Mesenchymal stem cell (in vitro differentiated cells and primary cell): ENCODE measurements around the gene STK11. TPM values are rescaled to one million over a fixed set of nuclear protein-coding genes. Genes with fewer than 3 reads are reported as not detected.
A peak's percentile ranks its signal among the peaks of the same experiment; 100 is the strongest.

Experiments used
- DNase-seq: peaks from one replicate; pipeline ENCODE4 v3.0.0-alpha.2; 2013
- H2AFZ ChIP-seq: one replicate; pipeline ENCODE4 v1.6.1; 2013; ENCODE audit warnings: low read depth, mild to moderate bottlenecking, control low read depth, inconsistent platforms, low read length, moderate library complexity
- H2AK5ac ChIP-seq: 2 replicates; pipeline ENCODE4 v1.6.1; 2013; ENCODE audit warnings: low read length, moderate library complexity, mild to moderate bottlenecking, inconsistent platforms; ENCODE audit not compliant: severe bottlenecking
- H2BK120ac ChIP-seq: one replicate; pipeline ENCODE4 v1.6.1; 2013; ENCODE audit warnings: low read depth, mild to moderate bottlenecking, inconsistent platforms, low read length, moderate library complexity
- H2BK12ac ChIP-seq, 2 experiments: one replicate each; pipeline ENCODE4 v1.6.1; 2013; ENCODE audit warnings: inconsistent platforms in 2 of 2, low read length in 2 of 2, mild to moderate bottlenecking in 2 of 2, moderate library complexity in 2 of 2, control low read depth in 1 of 2
- H2BK15ac ChIP-seq: one replicate; pipeline ENCODE4 v1.6.1; 2013; ENCODE audit warnings: mild to moderate bottlenecking, low read depth, inconsistent platforms; ENCODE audit not compliant: poor library complexity, severe bottlenecking
- H2BK5ac ChIP-seq: 2 replicates; pipeline ENCODE4 v1.6.1; 2013; ENCODE audit warnings: low read depth, mild to moderate bottlenecking, low read length, control low read depth, inconsistent platforms; ENCODE audit not compliant: poor library complexity, severe bottlenecking
- H3K14ac ChIP-seq, 2 experiments: one replicate each; pipeline ENCODE4 v1.6.1; 2013; ENCODE audit warnings: inconsistent platforms in 2 of 2, low read length in 2 of 2, control low read depth in 1 of 2, mild to moderate bottlenecking in 1 of 2, moderate library complexity in 1 of 2
- H3K18ac ChIP-seq, 2 experiments: one replicate each; pipeline ENCODE4 v1.6.1; 2013; ENCODE audit warnings: inconsistent platforms in 2 of 2, low read length in 2 of 2, control low read depth in 1 of 2, low read depth in 1 of 2, mild to moderate bottlenecking in 1 of 2
- H3K23ac ChIP-seq, 2 experiments: one replicate each; pipeline ENCODE4 v1.6.1; 2013; ENCODE audit warnings: inconsistent platforms in 2 of 2, low read length in 2 of 2, mild to moderate bottlenecking in 2 of 2, moderate library complexity in 2 of 2, control low read depth in 1 of 2
- H3K27ac ChIP-seq: 2 replicates; pipeline ENCODE4 v1.5.1; 2013; ENCODE audit warnings: mild to moderate bottlenecking, moderate library complexity, low read length, control low read depth, inconsistent platforms; ENCODE audit not compliant: poor library complexity, severe bottlenecking
- H3K27me3 ChIP-seq, 2 experiments: 2 replicates each; pipeline versions ENCODE4 v1.6.1 to v1.7.0; 2013; ENCODE audit warnings: low read length in 2 of 2, mild to moderate bottlenecking in 2 of 2, moderate library complexity in 2 of 2, control low read depth in 1 of 2, inconsistent platforms in 1 of 2; ENCODE audit not compliant: control insufficient read depth in 1 of 2, insufficient read depth in 1 of 2
- H3K36me3 ChIP-seq, 2 experiments: 2 replicates each; pipeline versions ENCODE4 v1.6.1 to v1.7.0; 2013; ENCODE audit warnings: low read length in 2 of 2, control low read depth in 1 of 2, inconsistent platforms in 1 of 2, low read depth in 1 of 2, mild to moderate bottlenecking in 1 of 2; ENCODE audit not compliant: insufficient read depth in 2 of 2, control insufficient read depth in 1 of 2
- H3K4ac ChIP-seq, 2 experiments: one replicate each; pipeline ENCODE4 v1.6.1; 2013; ENCODE audit warnings: inconsistent platforms in 2 of 2, low read length in 2 of 2, mild to moderate bottlenecking in 2 of 2, moderate library complexity in 2 of 2, control low read depth in 1 of 2, low read depth in 1 of 2
- H3K4me1 ChIP-seq: 2 replicates; pipeline ENCODE4 v1.6.1; 2013; ENCODE audit warnings: low read depth, low read length, control low read depth; ENCODE audit not compliant: control insufficient read depth, insufficient read depth
- H3K4me2 ChIP-seq: 2 replicates; pipeline ENCODE4 v1.6.1; 2013; ENCODE audit warnings: low read length, mild to moderate bottlenecking, inconsistent platforms; ENCODE audit not compliant: poor library complexity, severe bottlenecking
- H3K4me3 ChIP-seq, 2 experiments: 2 replicates each; pipeline versions ENCODE4 v1.5.1 to v1.7.0; 2013; ENCODE audit warnings: low read length in 2 of 2, mild to moderate bottlenecking in 2 of 2, control low read depth in 1 of 2, low read depth in 1 of 2; ENCODE audit not compliant: insufficient read depth in 1 of 2
- H3K79me1 ChIP-seq: replicated peaks from 2 replicates; pipeline ENCODE4 v1.6.1; 2013; ENCODE audit warnings: mild to moderate bottlenecking, control low read depth, low read length, inconsistent platforms; ENCODE audit not compliant: poor library complexity, severe bottlenecking
- H3K9ac ChIP-seq: 2 replicates; pipeline ENCODE4 v1.7.0; 2013; ENCODE audit warnings: mild to moderate bottlenecking, low read length, moderate library complexity
- H3K9me3 ChIP-seq: 2 replicates; pipeline ENCODE4 v1.7.0; 2013; ENCODE audit warnings: mild to moderate bottlenecking, low read length; ENCODE audit not compliant: control insufficient read depth
- H4K8ac ChIP-seq: one replicate; pipeline ENCODE4 v1.6.1; 2013; ENCODE audit warnings: inconsistent platforms, mild to moderate bottlenecking, low read length, moderate library complexity
- H4K91ac ChIP-seq: one replicate; pipeline ENCODE4 v1.6.1; 2013; ENCODE audit warnings: mild to moderate bottlenecking, low read length, inconsistent platforms
- WGBS: methylation state at CpG from one replicate; pipeline ENCODE4 v1.1.7; 2013; ENCODE audit warnings: mixed read lengths; 5-methylcytosine and 5-hydroxymethylcytosine counted together
- polyA plus RNA-seq, 2 experiments: library from polyadenylated mRNA; stranded (reverse); fragments of 200-250 nt; gene quantifications; one replicate each; pipeline ENCODE4 v1.2.3, GENCODE V29; 2013

The STK11 gene
- polyA plus RNA-seq (2013, experiment 1 of 2), result 31.4 TPM
- polyA plus RNA-seq (2013, experiment 2 of 2), result 31.8 TPM

GRCh38 chr19:1205114-1206099, at the start of gene STK11:
Gene STK11, plus strand, starts transcription at chr19:1205778. Its CDS starts 1,136 bp downstream, at chr19:1206914.
- Histone ChIP-seq H3K4me3 (peak within 1 kb of the TSS; percentile 83 to 94), H3K27ac (peak within 1 kb of the TSS; percentile 37), H3K4ac (peak within 1 kb of the TSS; percentile 90 to 96), H2BK15ac (peak within 1 kb of the TSS; percentile 90), H2BK120ac (peak within 1 kb of the TSS; percentile 73), H3K9me3 (no peaks in the 10 kb centered on the region), H2AK5ac (peak within 1 kb of the TSS; percentile 95), H4K8ac (peak within 1 kb of the TSS; percentile 87), H3K4me1 (peaks cover 31% of the 10 kb centered on the region), H3K23ac (peak within 1 kb of the TSS in 1 of 2 experiments; percentile 49), H2AFZ (no peak within 1 kb of the TSS), H3K14ac (peak within 1 kb of the TSS; percentile 48 to 70), H4K91ac (peak within 1 kb of the TSS; percentile 57), H2BK12ac (peak within 1 kb of the TSS in 1 of 2 experiments; percentile 81), H3K79me1 (peaks cover 4% of the 10 kb centered on the region), H3K4me2 (peak within 1 kb of the TSS; percentile 99), H2BK5ac (peak within 1 kb of the TSS; percentile 93), H3K18ac (peak within 1 kb of the TSS; percentile 59 to 86), H3K27me3 (no peaks in the 10 kb centered on the region), H3K9ac (peak within 1 kb of the TSS; percentile 89), H3K36me3 (peaks cover 6 to 22% of the 10 kb centered on the region in 2 experiments)
- WGBS, result 3% methylated on average over 96 of the region's 114 CpGs
- DNase-seq, result peak; percentile 97

DNA sequence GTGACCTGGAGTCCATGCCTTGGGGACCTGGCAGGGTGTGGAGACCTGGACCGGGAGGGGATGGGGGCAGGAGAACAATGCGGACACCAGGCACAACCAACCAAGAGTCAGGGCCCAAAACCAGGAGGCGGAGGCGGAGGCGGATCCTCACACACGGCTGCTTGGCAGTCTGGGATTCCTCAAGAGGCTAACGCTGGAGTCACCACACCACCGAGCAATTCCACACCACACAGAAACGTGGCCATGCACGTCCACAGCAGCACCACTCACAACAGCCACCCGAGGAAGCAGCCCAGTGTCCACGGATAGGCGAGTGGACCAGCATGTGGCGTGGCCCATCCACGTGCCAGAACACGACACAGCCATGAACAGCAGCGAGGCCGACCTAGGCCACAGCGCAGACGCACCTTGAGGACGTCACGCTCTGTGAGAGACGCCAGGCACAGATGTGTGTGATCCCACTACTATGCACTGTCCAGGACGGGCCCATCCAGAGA, 49.2 kb upstream of the STK11 start:
- no peak overlapping the region for H3K14ac ChIP-seq
- H2AK5ac ChIP-seq, result no peak overlapping the region
- H3K23ac ChIP-seq, result no peak overlapping the region
- no peaks in the 10 kb centered on the region for H3K9me3 ChIP-seq
- H2BK5ac ChIP-seq, result no peak overlapping the region
- peak overlapping the region; percentile 98 for H4K91ac ChIP-seq
- no peak overlapping the region for H3K27ac ChIP-seq
- peak overlapping the region; percentile 15 to 99 for H2BK12ac ChIP-seq
- peak overlapping the region; percentile 3 to 99 for H3K18ac ChIP-seq
- no peaks in the 10 kb centered on the region for H3K27me3 ChIP-seq
- H4K8ac ChIP-seq, result peak overlapping the region; percentile 41
- H3K36me3 ChIP-seq, result peaks cover 20 to 77% of the 10 kb centered on the region in 2 experiments
- 91% methylated on average over 24 of the region's 24 CpGs for WGBS
- H3K79me1 ChIP-seq, result peaks cover 22% of the 10 kb centered on the region
- H3K4ac ChIP-seq, result peak overlapping the region; percentile 97 to 99
- no peak for DNase-seq
- peaks cover 32% of the 10 kb centered on the region for H3K4me1 ChIP-seq
- no peak overlapping the region for H2BK120ac ChIP-seq
- H2AFZ ChIP-seq, result no peak overlapping the region
- peak overlapping the region; percentile 84 for H3K9ac ChIP-seq
- H3K4me2 ChIP-seq, result no peak overlapping the region
- H3K4me3 ChIP-seq, result peak overlapping the region in 1 of 2 experiments; percentile 71
- H2BK15ac ChIP-seq, result peak overlapping the region; percentile 39

DNA sequence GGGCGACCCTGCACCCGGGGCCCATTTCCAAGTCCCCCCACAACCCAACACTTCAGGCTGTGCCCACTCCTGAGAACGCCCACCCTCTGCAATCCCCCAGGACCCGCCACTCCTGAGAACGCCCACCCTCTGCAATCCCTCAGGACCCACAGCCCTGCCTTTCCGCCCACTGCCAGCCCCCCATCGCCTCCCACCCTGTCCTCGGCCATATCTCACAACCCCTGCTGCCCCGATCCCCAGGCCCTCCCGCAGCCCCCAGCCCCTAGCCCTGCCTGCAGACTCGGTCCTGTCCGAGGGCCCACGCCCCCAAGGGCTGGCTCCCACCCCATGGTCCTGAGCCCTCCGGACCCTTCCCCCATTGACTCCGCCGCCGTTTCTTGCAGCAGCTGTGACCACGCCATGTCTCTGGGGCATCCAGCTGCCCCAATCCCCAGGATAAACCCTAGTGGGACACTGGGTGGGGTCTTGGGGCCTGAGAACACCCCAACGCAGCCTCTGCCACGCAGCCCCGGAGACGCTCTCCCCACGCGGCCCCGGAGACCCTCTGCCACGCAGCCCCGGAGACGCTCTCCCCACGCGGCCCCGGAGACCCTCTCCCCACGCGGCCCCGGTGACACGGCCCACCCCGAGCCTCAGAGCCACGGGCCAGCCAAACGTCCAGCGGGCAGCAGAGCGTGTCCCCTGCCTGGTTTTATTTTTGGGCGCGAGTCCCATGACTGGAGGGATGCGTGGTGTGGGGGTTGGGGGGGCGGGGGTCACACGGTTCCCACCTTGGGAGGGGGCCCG, 48.6 kb upstream of the STK11 start:
- H2AK5ac ChIP-seq, result no peak overlapping the region
- peaks cover 13 to 71% of the 10 kb centered on the region in 2 experiments for H3K36me3 ChIP-seq
- H2BK120ac ChIP-seq, result no peak overlapping the region
- peak overlapping the region; percentile 39 for H2BK15ac ChIP-seq
- no peak overlapping the region for H2AFZ ChIP-seq
- H2BK5ac ChIP-seq, result no peak overlapping the region
- H3K4ac ChIP-seq, result peak overlapping the region in 1 of 2 experiments; percentile 97
- peak overlapping the region in 1 of 2 experiments; percentile 15 for H2BK12ac ChIP-seq
- H3K27me3 ChIP-seq, result no peaks in the 10 kb centered on the region
- no peaks in the 10 kb centered on the region for H3K9me3 ChIP-seq
- H4K8ac ChIP-seq, result no peak overlapping the region
- WGBS, result 96% methylated on average over 46 of the region's 46 CpGs
- H3K18ac ChIP-seq, result no peak overlapping the region
- no peak overlapping the region for H3K4me3 ChIP-seq
- H4K91ac ChIP-seq, result no peak overlapping the region
- no peak overlapping the region for H3K9ac ChIP-seq
- no peak overlapping the region for H3K4me2 ChIP-seq
- peaks cover 17% of the 10 kb centered on the region for H3K79me1 ChIP-seq
- no peak for DNase-seq
- H3K27ac ChIP-seq, result no peak overlapping the region
- no peak overlapping the region for H3K14ac ChIP-seq
- no peak overlapping the region for H3K23ac ChIP-seq
- H3K4me1 ChIP-seq, result peaks cover 38% of the 10 kb centered on the region
